ENCODE results near the gene MAIP1.

The MAIP1 gene

DNA sequence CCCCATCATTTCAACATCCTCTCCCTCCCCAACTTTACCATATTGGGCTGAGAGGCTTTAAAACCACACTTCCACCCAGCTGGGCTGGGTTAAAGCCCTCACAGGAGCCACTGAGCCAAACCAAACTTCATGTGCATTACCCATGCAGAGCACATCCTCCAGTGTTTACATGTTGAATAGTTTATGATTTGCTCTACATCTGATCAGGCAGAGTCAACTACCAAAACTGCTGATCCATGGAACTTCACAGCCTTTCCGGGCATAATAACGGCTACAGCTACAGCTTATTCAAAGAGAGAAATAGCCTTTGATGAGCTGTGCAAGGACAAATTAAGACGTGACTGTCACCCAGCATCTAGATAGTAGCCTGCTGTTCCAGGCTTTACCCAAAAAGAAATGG lies 39.0 kb downstream of the MAIP1 start:
- no peak for DNase-seq

DNA sequence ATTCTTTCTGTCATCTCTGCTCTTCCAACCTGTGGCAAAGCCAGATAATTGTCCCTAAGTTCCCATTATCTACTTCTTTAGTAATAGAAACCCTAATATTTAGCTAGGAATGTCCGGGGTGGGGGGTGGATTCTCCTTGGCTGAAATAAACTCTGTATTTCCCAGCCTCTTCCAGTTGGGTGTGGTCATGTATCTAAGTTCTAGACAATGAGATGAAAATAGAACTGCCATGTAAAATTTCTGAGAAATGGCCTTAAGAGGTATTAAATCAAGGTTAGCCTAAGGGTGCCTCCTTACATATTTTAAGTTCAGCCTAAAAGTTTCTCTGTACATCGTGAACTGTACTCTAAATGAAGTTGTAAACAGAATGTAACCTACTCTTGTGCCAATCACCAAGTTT lies 39.5 kb downstream of the MAIP1 start:
- DNase-seq, result no peak

GRCh38 chr2:199997296-199997695 lies 41.9 kb downstream of the MAIP1 start:
- DNase-seq, result no peak

DNA sequence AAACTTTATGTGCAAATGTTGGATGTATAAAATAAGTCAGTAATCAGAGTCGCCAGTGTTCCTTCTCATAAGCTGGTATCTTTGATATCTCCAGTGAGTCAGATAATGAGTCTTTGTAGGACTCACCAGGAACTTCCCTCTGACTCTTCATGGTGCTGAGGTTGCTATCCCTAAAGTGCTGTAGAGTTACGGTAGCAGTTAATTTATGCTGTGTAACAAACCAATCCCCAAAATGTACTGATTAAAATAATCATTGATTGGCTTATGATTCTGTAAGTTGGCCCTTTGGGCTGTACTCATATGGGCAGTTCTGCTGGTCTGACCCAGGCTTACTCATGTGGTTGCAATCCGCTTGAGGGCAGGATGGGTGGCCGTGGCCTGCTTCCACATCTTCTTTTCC lies 43.8 kb downstream of the MAIP1 start:
- DNase-seq, result no peak

GRCh38 chr2:200000444-200001163 lies 45.2 kb downstream of the MAIP1 start:
- no peak for DNase-seq

DNA sequence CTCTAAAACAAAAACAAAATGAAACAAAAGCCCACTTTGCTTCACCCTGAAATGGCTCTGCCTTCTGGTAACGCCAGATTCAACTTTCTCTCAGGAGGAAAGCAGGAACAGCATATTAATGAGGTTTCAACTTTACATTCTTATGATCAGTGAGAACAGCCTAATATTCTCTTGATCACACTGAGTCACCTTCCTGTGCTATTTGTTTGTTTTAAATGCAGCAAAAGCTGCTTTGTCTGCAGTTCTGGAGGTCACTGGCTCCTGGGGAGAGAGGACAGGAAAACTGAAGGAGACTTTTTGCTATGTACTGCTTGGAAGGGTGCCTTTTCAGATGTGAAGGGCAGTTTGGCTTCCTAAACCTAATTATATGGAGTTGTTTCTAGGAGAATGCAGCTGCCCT lies 48.1 kb downstream of the MAIP1 start:
- no peak for DNase-seq

DNA sequence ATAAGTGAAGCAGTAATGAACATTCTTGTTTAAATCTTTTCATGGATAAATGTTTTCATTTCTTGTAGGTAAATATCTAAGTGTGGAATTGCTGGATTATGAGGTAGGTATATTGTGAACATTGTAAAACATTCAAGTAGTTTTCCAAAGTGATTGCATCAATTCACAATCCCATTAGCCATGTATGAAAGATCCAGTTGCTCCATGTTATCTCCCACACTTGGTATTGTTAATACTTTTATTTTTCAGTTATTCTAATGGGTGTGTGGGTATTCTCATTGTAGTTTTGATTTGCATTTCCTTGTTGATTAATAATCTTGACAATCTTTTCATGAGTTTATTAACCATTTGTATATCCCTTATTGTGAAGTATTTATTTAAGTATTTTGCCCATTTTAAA lies 50.3 kb downstream of the MAIP1 start:
- no peak for DNase-seq

GRCh38 chr2:200007306-200007705 lies 51.9 kb downstream of the MAIP1 start:
- DNase-seq, result no peak

DNA sequence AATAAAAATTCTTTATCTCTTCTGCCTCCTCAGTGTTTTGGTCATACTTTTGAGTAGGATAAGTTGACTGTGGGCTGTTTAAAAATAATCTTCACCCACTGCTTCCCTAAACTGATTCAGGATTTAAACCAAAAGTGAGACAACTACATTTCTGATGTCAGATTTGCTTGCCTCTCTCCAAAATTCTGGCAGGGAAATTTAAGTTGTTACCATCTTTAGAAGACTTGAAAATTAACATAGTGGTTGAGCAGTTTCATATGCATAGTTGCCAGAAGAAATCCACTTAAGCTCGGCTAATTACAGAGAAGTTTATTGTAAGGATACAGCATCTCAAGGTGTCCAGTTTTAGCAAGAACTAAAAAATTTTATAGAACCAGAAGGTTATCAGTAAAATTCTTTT lies 57.0 kb downstream of the MAIP1 start:
- no peak for DNase-seq

All from SHP77 treated with DMSO at 0.1 percent for 48 hours (cell line).